ENCODE measurements around the gene RGS7. TPM values are rescaled to one million over a fixed set of nuclear protein-coding genes. Genes with fewer than 3 reads are reported as not detected.
"Not testable (repeated sequence)": the region's sequence is repeated elsewhere in the genome, so short reads cannot be mapped to it uniquely, and the experiment has no call there.

Gene RGS7
- total RNA-seq, 2 experiments from 2014 or later: not detected

GRCh38 chr1:241096982-241097381 is 260.0 kb downstream of the RGS7 start:
- ChIA-PET POLR2A (no interaction called here), CTCF (no interaction called here)

- POLR2A ChIA-PET: no interaction called here
- CTCF ChIA-PET: no interaction called here
These were observed 261.2 kb downstream of the RGS7 start for GRCh38 chr1:241095847-241096246.

GRCh38 chr1:241090798-241091197 is 266.2 kb downstream of the RGS7 start:
- ChIA-PET POLR2A (no interaction called here), CTCF (no interaction called here)

- POLR2A ChIA-PET, CTCF ChIA-PET: not testable (repeated sequence)
These were observed 267.9 kb downstream of the RGS7 start for GRCh38 chr1:241089066-241089465.

GRCh38 chr1:241088075-241088474 is 268.9 kb downstream of the RGS7 start:
- CTCF ChIA-PET: interaction anchor here (0.6 kb wide), 1 partner anchor 20 kb away, joined by 5 read pairs; no protein-coding TSS in a partner anchor
- POLR2A ChIA-PET: not testable (repeated sequence)

- CTCF ChIA-PET: no interaction called here
- POLR2A ChIA-PET: no interaction called here
These were observed 270.3 kb downstream of the RGS7 start for GRCh38 chr1:241086686-241087085.

GRCh38 chr1:241083285-241083684 is 273.7 kb downstream of the RGS7 start:
- POLR2A ChIA-PET: no interaction called here
- CTCF ChIA-PET: no interaction called here

- CTCF ChIA-PET: no interaction called here
- POLR2A ChIA-PET: no interaction called here
These were observed 275.5 kb downstream of the RGS7 start for GRCh38 chr1:241081473-241081872.

- POLR2A ChIA-PET: no interaction called here
These were observed 277.5 kb downstream of the RGS7 start for GRCh38 chr1:241079459-241079858.

GRCh38 chr1:241079047-241079446 is 278.0 kb downstream of the RGS7 start:
- ChIA-PET POLR2A (no interaction called here), CTCF (no interaction called here)

More at GRCh38 chr1:241079459-241079858, 277.5 kb downstream of the RGS7 start:
- CTCF ChIA-PET: no interaction called here

- POLR2A ChIA-PET: no interaction called here
- CTCF ChIA-PET: no interaction called here
These were observed 279.4 kb downstream of the RGS7 start for GRCh38 chr1:241077386-241078147.

- ChIA-PET POLR2A (no interaction called here), CTCF (no interaction called here)
These were observed 282.5 kb downstream of the RGS7 start for GRCh38 chr1:241074507-241074906.

- ChIA-PET POLR2A (no interaction called here), CTCF (no interaction called here)
These were observed 288.6 kb downstream of the RGS7 start for GRCh38 chr1:241068359-241068758.

- CTCF ChIA-PET: no interaction called here
- POLR2A ChIA-PET: no interaction called here
These were observed 293.7 kb downstream of the RGS7 start for GRCh38 chr1:241063276-241063675.

- POLR2A ChIA-PET: no interaction called here
- CTCF ChIA-PET: no interaction called here
These were observed 295.9 kb downstream of the RGS7 start for GRCh38 chr1:241061062-241061461.

GRCh38 chr1:241048622-241049021 is 308.4 kb downstream of the RGS7 start:
- POLR2A ChIA-PET: no interaction called here
- CTCF ChIA-PET: no interaction called here

GRCh38 chr1:241045659-241046058 is 311.3 kb downstream of the RGS7 start:
- CTCF ChIA-PET: no interaction called here
- POLR2A ChIA-PET: no interaction called here

- POLR2A ChIA-PET: no interaction called here
- CTCF ChIA-PET: interaction anchor here (0.6 kb wide), 1 partner anchor 61 kb away, joined by 4 read pairs; no protein-coding TSS in a partner anchor
These were observed 322.6 kb downstream of the RGS7 start for GRCh38 chr1:241034203-241034936.

GRCh38 chr1:241024834-241025233 is 332.2 kb downstream of the RGS7 start:
- ChIA-PET CTCF (no interaction called here), POLR2A (no interaction called here)

GRCh38 chr1:241022366-241022765 is 334.6 kb downstream of the RGS7 start:
- POLR2A ChIA-PET: no interaction called here

GRCh38 chr1:241020851-241021697 is 335.9 kb downstream of the RGS7 start:
- CTCF ChIA-PET: no interaction called here
- POLR2A ChIA-PET: no interaction called here

More at GRCh38 chr1:241022366-241022765, 334.6 kb downstream of the RGS7 start:
- CTCF ChIA-PET: no interaction called here
